PC-3 (cell line): ENCODE data around the gene KLK10.

Experiments
- CTCF ChIP-seq: fragments of 300-600 bp; sonication (generic); conservative IDR thresholded peaks from 2 replicates; pipeline ENCODE4 v1.5.1; 2017; ENCODE audit warnings: antibody characterized with exemption, low read depth, mild to moderate bottlenecking, low read length
- EZH2 ChIP-seq: fragments of 300-600 bp; sonication (generic); IDR thresholded peaks from one replicate; pipeline ENCODE4 v1.6.1; 2017; ENCODE audit warnings: antibody characterized with exemption, mild to moderate bottlenecking, low read length; ENCODE audit not compliant: unreplicated experiment
- EZH2phosphoT487 ChIP-seq: fragments of 300-600 bp; sonication (generic); IDR thresholded peaks from 2 replicates; pipeline ENCODE4 v1.6.1; 2018; ENCODE audit warnings: mild to moderate bottlenecking, antibody characterized with exemption, low read length, borderline replicate concordance

DNA sequence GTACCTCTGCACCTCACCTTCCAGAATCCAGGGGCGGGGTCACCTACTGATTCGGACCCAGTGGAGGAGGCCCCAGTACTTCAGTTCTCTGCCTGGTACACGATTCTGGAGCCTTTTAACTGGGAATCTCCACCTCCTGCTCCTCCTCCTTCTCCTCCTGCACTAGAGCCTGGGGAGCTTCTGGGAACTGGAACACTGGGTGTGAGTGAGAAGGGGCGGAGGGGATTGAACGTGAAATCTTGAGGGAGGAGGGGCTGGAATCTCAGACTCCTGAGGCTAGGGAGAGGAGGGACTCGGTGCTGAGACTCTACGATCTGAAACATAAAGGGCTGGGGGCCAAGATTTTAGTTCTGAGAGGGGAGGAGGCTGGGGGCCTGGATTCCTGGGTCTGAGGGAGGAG lies 18.0 kb downstream of the KLK10 start, which contains the start of gene KLK8:
- TF ChIP-seq CTCF (no peak), EZH2phosphoT487 (no peak), EZH2 (no peak)
